HG03342 (cell line): ENCODE data around the gene TMPRSS3.

ENCODE experiments used
- ATAC-seq: cut with Tn5 transposase; IDR thresholded peaks from one replicate; pipeline ENCODE4 v1.9.1; 2021; ENCODE audit warnings: mild to moderate bottlenecking, moderate library complexity; ENCODE audit not compliant: unreplicated experiment

TMPRSS3 gene

GRCh38 chr21:42390193-42390592 lies 5.7 kb downstream of the TMPRSS3 start:
- ATAC-seq, result no peak

DNA sequence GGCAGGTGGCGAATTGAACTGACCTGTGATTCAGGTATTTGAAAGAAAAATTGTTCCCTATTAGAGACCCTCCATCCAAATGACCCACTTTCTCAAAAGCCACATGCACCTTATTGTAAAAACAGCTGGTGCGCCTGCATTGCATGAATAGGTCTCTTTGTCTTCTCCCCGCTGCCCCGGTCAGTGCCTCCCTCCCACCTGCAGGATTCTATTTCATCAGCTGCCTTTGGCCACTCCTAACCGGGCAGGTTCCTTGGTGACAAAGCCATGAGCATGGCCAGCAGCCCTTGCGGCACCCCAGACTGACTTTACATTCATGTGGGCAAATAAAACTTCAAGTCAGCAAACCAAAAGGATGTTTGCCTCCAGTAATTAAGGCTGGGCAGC lies 6.4 kb downstream of the TMPRSS3 start:
- no peak for ATAC-seq

DNA sequence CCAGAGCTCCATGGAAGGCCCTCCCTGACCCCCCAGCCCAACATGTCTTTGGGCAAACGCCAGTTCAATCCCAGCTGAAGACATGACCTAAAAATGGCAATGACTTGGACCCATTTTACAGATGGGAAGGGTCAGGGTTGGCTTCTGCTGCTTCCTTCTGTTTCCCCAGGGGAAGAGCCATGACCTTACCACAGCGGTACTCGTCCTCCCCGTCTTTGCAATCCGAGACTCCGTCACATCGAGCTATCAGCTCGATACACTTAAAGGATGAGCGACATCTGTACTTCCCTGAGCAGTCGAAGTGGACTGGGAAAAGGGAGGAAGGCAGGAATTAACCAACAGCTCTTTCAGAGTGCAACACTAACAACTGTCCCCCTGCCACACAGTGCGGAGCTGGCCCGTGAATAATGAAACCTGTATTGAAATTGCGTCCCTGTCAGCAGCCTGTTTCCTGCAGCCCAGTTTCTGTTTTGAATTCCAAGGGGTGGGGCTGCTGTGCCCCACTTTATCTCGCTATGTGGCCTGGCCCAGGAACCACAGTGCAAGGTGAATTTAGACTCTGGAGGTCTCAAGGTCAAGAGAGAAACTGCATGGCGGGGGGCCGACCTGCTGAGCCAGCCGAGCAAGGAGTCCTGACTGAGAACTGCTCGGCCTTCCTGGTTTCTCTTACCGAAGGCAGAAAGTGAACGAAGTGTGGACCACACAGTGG lies 7.0 kb downstream of the TMPRSS3 start:
- no peak for ATAC-seq

- ATAC-seq, result no peak
These were observed 8.0 kb downstream of the TMPRSS3 start for GRCh38 chr21:42387843-42388340.

DNA sequence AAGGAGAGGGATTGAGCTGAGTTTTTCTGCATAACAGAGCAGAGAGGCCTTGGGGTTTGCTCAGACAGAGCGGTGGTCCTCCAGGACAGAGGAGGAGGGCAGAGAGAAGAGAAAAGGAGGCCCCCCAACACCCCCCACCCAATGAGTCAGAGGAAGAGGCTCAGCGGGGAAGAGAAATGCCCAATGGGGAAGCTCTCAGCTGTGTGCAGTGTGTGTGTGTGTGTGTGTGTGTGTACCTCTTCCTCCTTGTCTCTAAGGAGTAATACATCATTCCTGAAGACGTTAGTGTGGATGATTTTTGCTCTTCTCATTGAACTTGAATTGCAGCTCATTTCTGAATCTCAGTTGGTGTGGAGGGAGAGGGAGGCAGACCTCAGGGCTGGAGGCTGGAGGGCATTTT lies 8.7 kb downstream of the TMPRSS3 start:
- no peak for ATAC-seq

DNA sequence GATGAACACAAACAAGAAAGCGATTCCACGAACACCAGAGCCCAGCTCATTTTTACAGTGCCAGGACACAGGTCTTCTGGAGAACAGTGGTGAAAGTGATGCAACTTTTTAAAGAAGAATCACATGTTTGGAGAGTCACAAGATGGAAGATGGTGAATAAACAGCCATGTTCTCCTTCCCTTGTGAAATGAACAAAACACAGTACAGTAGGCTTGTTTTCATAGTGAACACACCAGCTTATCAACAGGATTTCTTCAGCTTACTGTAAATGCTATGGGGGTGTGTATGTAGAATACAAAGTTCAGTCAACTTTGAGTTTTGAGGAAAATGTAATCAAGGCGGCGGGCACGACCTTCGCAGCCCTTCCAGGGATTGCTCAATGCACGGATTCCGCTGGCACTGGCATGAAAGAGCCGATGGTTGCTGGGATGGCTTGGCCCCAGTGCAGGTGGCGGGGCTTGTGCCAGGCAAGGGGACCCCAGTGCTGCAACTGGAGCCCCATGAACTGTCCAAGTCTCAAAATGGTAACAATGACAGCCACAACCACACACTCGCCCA lies 9.7 kb downstream of the TMPRSS3 start:
- no peak for ATAC-seq

DNA sequence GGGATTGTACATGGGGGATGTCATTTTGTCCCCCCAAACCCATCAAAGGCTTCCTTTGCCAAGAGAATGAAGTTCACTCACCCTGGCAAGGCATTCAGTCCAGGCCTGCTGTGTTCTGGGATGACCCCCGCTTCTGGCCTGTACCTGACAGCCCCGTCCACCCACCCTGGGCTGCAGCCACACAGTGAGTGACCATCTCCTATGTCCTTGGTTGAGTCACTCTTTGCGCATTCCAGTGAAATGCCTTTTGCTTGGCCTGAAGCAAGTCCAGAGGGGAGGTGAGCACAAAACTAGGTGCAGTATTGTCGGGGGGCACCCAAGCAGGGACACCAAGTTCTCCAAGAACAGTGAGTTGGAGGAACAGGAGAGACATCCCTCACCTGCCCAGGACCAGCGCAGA lies 10.2 kb downstream of the TMPRSS3 start:
- no peak for ATAC-seq

DNA sequence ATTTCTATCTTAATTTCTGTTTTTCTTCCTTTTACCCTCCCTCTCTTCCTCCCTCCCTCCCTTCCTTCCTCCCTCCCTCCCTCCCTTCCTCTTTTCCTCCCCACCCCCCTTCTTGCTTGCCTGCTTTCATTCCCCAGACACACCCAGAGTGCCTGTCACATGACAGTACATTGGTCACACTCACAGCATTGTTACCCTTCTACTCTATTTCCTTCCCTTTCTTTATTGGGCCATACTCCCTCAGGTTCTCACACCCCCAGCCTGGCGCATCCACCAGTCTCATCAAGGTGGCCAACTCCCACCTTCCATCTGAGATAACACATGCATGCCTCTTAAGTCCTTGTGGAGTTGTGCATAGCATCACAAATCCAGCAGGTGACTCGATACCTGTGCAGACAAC lies 10.9 kb downstream of the TMPRSS3 start:
- ATAC-seq, result no peak

DNA sequence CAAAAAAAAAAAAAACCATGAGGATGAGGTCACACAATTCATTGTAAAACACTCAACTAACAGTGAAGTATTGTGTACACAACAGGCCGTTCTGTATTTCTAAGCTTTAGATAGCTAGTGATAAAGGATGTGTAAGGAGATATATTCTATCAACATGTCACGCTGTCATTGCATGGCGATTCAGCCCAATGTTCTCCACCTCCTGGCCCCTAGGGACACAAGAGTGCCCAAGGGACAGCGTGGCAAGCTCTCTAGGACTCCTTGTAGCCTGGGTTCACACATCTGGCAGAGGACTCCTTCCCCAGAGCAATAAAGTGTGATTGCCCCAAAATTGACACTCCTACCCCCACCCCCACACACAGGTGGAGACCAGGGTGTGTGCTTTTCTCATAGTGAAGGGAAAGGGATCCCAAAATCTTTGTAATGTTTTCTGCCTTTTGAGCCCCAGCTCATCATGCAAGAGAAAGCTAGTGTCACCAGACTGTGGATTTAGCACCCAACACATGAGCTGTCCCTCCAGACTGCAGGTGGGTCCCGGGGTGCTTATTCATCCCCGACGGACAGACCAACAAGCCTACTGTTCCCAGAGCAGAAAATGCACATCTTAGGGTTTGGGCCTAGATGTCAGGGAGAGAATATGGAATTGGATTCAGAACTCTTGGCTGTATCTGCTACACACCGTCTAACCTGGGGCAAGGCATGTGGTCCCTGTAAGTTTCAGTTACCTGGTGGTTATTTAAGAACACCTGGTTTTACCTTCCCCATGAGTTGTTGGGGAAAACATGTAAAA lies 11.5 kb downstream of the TMPRSS3 start:
- ATAC-seq, result no peak

- no peak for ATAC-seq
These were observed 12.5 kb downstream of the TMPRSS3 start for GRCh38 chr21:42383331-42383730.

GRCh38 chr21:42382915-42383314 lies 12.9 kb downstream of the TMPRSS3 start:
- ATAC-seq, result no peak

- no peak for ATAC-seq
These were observed 14.4 kb downstream of the TMPRSS3 start for GRCh38 chr21:42381347-42381984.

DNA sequence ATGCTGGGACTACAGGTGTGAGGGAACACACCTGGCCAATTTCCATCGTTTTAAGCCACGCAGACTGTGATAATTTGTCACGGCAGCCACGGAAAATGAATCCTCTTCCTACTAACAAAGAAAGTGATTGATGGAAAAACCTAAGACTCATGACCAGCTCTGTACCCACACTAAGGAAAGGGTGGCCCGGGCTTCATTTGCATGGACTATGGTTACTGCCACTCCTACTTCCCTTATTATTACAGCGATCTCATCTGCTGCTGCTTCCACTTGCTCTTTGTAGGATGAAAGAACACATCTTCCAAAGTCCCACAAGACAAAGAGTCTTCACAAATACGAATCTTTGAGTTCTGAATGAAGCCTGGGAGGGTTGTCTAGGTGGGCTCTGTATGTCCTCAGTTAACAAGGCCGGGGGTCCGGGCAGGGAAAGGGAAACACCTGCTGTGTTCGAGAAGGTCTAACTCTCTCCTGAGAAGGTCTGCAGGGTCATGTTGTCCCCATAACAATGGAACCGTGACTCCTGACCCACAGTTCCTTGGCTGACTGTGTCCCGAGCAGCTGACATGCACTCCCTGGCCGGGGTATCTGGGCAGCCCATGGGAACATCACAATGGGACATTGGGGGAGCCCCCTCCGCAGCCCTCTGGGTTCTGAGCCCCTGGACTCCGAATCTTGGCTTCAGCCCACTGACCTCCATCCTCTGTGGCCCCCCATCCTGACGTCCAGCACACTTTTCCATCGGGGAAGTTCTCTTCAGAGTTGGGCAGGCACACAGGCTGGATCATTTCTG lies 16.2 kb downstream of the TMPRSS3 start:
- no peak for ATAC-seq

- ATAC-seq, result no peak
These were observed 17.4 kb downstream of the TMPRSS3 start for GRCh38 chr21:42378418-42378817.

- ATAC-seq, result no peak
These were observed 17.9 kb downstream of the TMPRSS3 start for GRCh38 chr21:42377951-42378340.

DNA sequence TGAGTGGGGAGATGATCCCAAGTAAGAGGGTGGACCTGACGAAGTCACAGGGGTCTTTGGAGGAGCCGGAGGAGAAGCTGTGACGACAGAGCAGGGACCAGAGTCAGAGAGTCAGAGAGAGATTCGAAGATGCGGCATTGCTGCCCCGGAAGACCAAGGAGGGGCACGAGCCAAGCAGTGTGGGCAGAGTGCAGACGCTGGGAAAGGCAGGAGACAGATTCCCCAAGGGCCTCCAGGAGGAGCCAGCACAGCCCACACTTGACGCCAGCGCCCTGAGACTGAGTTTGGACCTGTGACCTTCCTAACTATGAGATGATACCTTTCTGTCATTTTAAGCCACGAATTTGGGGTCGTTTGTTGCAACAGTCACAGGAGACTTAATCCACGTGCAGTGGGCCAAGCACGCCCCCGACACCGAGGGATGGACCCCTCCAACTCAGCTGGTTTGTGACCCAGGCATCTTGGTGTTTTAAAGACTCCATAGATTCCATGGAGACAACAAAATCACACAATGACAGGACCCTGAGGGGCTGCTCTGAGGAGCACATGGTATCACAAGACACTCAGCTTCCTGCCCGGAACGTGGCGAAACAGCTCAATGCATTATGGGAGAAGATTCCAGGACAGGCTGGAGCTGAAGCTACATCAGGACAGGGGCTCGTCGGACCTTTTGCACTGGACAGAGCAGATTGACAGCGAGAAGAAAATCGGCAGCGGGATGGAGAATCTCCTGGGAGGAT lies 18.5 kb downstream of the TMPRSS3 start:
- no peak for ATAC-seq

GRCh38 chr21:42376338-42376982 lies 19.4 kb downstream of the TMPRSS3 start:
- ATAC-seq, result no peak

DNA sequence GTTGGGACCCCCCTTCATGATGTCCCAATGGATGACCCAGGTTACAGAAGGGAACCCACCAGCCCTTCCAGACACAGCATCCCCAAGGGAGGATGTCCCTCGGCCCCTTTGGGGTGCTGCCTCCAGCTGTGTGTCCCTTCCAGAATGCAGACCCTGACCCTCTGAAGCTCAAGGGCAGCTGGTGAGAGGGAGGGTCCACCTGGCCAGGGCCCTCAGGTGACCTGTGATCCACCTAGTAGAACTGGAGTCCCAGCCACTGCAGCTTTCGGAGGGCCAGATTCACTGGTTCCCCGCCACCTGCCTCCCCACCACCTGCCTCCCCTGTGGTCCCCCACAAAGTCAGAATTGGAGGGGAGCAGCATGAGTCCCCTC lies 19.9 kb downstream of the TMPRSS3 start:
- ATAC-seq, result no peak

- no peak for ATAC-seq
These were observed 20.3 kb downstream of the TMPRSS3 start for GRCh38 chr21:42375506-42375905.
